ACC112 (cell line): ENCODE measurements around the gene FAM90A1.
"Not testable (repeated sequence)": the region's sequence is repeated elsewhere in the genome, so short reads cannot be mapped to it uniquely, and the experiment has no call there.

Source experiments
- H2AFZ ChIP-seq: fragments of 200-600 bp; sonication (generic); one replicate; pipeline ENCODE4 v1.6.0; 2017; ENCODE audit warnings: antibody characterized with exemption, low read length; ENCODE audit not compliant: unreplicated experiment
- H3K27ac ChIP-seq: fragments of 200-600 bp; sonication (generic); 2 replicates; pipeline ENCODE4 v1.5.1; 2014; ENCODE audit warnings: low read depth, mild to moderate bottlenecking, antibody characterized with exemption, low read length, moderate library complexity
- H3K27me3 ChIP-seq: fragments of 200-600 bp; sonication (generic); 2 replicates; pipeline ENCODE4 v1.6.1; 2014; ENCODE audit warnings: mild to moderate bottlenecking, antibody characterized with exemption, low read length, moderate library complexity, mixed read lengths; ENCODE audit not compliant: insufficient read depth
- H3K36me3 ChIP-seq: fragments of 200-600 bp; sonication (generic); 2 replicates; pipeline ENCODE4 v1.6.1; 2016; ENCODE audit warnings: mild to moderate bottlenecking, antibody characterized with exemption, low read length, moderate library complexity, mixed read lengths; ENCODE audit not compliant: insufficient read depth
- H3K4me1 ChIP-seq: fragments of 200-600 bp; sonication (generic); one replicate; pipeline ENCODE4 v1.6.1; 2016; ENCODE audit warnings: low read length, mixed read lengths; ENCODE audit not compliant: insufficient read depth, unreplicated experiment, control insufficient read depth
- H3K4me3 ChIP-seq: fragments of 200-600 bp; sonication (generic); 2 replicates; pipeline ENCODE4 v1.5.1; 2014; ENCODE audit warnings: mild to moderate bottlenecking, low read depth, low read length
- H3K79me2 ChIP-seq: fragments of 200-600 bp; sonication (generic); one replicate; pipeline ENCODE4 v1.6.0; 2016; ENCODE audit warnings: low read length; ENCODE audit not compliant: control insufficient read depth, unreplicated experiment, insufficient read depth

The FAM90A1 gene

DNA sequence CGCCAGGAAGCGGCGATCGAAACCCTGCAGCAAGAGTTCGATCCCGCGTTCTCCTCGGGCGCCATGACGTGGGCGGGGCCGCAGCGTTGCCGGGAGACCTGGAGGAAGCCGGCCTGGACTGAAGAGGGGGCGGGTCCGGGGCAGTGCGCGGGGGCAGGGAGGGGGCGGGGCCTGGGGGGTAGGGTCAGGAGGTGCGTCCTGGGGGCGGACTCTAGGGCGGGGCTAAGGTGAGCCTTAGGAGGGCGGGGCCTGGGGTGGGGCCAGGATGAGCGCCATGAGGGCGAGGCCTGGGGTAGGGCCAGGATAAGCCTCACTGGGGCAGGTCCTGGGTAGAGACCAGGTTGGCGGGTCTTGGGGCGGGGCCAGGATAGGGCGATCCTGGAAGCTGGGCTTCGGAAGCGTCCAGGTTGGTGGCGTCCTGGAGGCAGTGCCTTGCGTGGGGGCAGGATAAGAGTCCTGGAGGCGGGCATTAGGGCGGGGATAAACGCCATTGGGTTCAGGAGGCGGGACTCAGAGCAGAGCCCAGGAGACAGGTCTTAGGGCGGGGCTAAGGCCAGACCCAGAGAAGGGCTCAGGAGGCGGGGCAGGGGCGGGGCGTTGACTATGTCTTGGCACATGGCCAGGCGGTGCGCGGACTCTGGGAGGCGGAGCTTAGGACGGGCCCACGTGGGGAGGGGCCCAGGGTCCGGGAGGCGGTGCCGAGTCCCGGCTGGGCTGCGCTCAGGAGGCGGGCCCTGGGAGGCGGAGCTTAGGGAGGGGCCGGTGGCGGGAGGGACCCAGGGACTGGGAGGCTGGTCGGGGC, 15.7 kb upstream of the FAM90A1 start:
- not testable (repeated sequence) for H3K4me1 ChIP-seq, H3K27me3 ChIP-seq, H3K36me3 ChIP-seq, H3K79me2 ChIP-seq
- Histone ChIP-seq H3K4me3 (peak overlapping the region; percentile 98), H2AFZ (peak overlapping the region; percentile 93), H3K27ac (peak overlapping the region; percentile 83)

DNA sequence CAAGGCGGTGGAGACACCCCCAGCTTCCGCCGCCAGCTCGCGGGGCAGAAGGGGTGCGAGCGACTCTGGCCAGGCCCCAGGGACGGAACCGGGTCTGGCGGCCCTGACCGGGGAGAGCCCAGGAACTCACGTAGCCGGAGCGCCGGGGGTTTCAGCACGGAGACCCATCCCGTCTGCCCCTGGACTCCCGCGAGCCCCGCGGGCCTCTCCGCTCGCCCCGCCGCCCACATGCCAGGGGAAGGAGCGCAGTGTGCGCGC, 15.1 kb upstream of the FAM90A1 start:
- not testable (repeated sequence) for H3K36me3 ChIP-seq, H3K4me1 ChIP-seq, H3K79me2 ChIP-seq, H3K27me3 ChIP-seq
- H3K27ac ChIP-seq = peak overlapping the region; percentile 83
- H2AFZ ChIP-seq = peak overlapping the region; percentile 93
- H3K4me3 ChIP-seq = peak overlapping the region; percentile 98

DNA sequence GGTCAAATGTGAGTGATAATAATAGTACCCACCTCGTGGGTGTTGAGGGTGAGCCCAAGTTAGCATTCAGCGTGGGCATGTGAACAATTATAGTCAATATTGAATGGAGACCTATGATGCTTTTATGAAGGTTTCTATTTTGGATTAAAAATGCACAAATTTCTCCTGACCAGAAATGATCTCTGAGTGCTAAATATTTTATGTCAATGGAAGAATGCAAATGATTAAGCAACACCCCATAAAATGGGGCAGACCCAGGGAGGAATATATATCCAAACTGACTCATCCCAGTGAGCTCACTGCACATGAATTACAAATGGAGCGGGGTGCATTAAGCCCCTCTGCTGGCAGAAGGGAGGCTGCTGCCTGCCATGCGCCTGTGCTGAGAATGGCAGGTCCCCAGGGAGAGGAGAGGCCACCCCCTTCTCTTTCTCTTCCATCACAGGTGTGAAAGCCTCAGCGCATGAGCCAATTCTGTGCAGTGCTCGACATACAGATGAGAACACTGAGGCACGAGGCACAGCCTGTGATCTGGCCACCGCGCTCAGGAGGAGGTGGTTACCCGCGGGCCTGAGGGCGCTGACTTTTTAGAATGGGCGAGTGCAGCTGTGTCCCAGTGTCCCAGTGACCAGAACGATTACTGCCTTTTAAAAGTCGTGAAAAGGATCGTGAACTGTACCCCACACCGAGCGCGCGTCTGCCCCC, 14.7 kb upstream of the FAM90A1 start:
- Histone ChIP-seq H3K4me3 (peak overlapping the region; percentile 98), H2AFZ (peak overlapping the region; percentile 93), H3K27ac (peak overlapping the region; percentile 83)
- H3K4me1 ChIP-seq, H3K27me3 ChIP-seq, H3K79me2 ChIP-seq, H3K36me3 ChIP-seq: not testable (repeated sequence)

DNA sequence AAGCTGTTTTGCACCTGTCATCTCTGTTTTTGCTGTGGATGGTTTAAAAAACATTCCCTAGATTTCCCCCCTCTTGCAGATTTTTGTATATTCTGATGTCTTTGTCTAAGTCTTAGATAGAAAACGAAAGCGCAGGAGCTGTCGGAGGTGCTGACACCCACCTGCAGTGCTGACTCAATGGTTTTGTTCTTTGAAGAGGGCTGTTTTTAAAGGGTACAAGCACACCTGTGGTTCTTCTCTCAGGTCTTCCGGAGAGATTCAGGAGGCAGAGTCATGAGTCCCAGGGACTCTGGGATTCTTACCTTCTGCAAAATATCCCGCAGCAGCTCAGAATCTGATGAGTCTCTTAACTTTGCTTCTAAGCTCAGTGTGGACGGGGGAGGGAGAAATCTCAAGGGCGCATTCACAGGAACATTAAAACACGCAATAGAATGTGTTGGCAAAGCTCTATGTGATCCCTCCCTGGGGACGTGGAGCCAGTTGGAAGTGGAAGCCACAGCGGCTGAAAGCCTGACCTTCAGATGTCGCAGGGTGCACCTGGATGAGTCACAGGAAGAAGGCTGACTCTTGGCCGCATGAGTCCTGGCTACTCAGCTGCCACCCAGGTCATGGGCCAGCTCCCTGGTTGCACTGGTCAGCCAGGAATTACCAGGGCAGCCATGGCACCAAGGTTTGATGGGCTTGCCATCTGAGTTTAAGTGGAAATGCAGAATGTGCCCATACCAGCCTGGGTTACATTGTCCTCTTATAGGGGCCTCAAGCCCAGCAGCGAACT, 13.1 kb upstream of the FAM90A1 start:
- not testable (repeated sequence) for H3K4me3 ChIP-seq, H3K27me3 ChIP-seq, H3K4me1 ChIP-seq, H3K27ac ChIP-seq, H3K79me2 ChIP-seq, H2AFZ ChIP-seq, H3K36me3 ChIP-seq

DNA sequence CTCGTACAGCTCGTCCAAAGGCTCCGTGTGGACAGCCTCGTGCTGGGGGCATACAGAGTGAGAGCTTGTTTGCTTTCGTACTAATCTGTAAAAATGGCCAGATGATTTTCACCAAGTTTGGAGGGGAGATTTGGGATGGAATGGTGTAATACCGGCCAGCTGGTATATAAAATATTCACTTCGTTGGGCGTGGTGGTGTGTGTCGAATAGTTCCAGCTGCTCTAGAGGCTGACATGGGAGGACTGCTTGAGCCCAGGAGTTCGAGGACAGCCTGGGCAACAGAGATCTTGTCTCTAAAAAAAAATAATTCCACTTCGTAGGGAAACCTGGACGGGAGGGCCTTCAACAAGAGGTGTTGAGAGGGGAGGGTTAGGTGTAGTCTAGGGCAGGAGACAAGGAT, 9.6 kb upstream of the FAM90A1 start:
- H3K36me3 ChIP-seq, H3K4me1 ChIP-seq, H3K4me3 ChIP-seq, H3K27ac ChIP-seq, H2AFZ ChIP-seq, H3K27me3 ChIP-seq, H3K79me2 ChIP-seq: not testable (repeated sequence)

DNA sequence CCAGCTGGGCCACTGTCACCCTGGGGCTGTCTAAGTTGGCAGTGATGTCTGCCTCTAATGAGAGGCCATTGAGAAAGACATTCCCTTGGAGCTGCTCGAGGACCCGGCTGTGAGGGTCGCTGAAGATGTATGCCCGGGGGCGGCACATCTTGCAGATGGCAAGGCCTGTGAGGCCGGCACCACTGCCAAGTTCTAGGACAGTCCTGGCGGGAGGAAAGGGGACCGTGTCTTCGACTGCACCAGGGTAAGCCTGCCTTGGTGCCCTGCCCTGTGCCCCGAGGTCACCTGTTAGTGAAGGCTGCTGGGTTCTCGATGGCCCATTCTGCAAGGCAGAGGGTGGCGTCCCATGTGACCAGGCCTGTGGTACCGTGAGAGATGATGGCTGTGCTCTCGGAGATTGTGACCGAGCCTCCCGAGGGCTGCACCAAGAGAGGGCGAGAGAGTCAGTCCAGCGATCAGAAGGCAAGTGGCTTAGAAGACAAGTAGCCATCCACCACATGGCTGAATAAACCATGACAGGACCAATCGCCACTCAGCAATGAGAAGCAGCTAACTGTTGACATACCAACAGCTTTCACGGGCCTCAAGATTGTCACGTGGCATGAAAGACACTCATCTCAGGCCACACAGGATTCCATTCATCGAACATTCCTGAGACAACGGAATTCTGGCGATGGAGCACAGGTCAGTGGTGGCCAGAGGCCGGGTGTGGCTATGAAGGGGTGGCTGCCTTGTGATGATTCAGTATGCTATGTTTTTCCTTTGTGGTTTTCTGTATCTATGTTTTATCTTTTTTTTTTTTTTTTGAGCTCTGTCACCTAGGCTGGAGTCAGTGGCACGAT, 8.1 kb upstream of the FAM90A1 start:
- H3K4me3 ChIP-seq, H3K27me3 ChIP-seq, H3K36me3 ChIP-seq, H3K4me1 ChIP-seq, H3K27ac ChIP-seq, H2AFZ ChIP-seq, H3K79me2 ChIP-seq: not testable (repeated sequence)

DNA sequence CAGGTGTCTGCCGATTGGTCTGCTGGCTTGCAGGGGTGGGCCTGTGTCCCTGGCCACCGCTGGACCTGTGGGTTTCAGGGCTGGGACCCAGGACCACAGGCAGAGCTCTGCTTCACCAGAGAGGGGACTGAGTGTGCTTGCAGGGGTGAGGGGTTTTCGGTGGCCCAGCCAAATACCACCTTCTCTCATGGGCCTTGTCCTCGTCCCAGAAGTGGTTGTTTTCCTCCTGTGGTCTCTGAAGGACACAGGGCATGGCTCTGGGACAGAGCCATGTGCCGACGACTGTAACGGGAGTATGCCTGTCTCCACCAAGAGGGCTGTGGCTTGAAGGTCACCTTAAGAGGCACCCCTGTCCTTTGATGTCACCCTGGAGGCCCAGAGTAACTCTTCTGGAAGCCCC, 7.3 kb upstream of the FAM90A1 start:
- H3K79me2 ChIP-seq, H3K36me3 ChIP-seq, H3K4me3 ChIP-seq, H3K4me1 ChIP-seq, H3K27me3 ChIP-seq, H2AFZ ChIP-seq, H3K27ac ChIP-seq: not testable (repeated sequence)

DNA sequence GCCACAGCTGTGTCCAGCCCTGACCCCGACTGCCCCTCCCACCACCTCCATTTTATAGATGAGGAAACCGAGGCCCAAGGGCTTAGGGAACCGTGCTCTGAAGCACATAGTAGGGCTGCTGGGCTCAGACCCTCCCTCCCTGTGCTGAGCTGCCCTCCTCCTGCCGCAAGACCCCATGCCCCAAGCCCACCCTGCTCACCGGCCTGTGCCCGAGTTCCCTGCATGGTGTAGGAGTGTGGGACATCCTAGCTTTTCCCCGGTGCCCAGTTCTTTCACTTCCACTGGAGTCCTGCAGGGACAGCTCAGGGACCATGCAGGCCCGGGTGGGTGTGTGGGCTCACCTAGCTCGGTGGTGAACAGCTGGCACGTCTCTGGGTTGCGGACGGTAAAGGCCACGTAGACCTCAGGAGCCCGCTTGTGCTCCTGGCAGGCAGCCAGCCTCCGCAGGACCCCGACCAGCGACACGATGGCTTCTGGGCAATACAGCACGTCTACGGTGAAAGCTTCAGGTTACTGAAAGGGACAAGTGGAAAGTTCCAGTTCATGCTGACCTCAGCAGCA, 6.6 kb upstream of the FAM90A1 start:
- not testable (repeated sequence) for H3K36me3 ChIP-seq, H3K79me2 ChIP-seq, H3K4me3 ChIP-seq, H3K27ac ChIP-seq, H2AFZ ChIP-seq, H3K4me1 ChIP-seq, H3K27me3 ChIP-seq

DNA sequence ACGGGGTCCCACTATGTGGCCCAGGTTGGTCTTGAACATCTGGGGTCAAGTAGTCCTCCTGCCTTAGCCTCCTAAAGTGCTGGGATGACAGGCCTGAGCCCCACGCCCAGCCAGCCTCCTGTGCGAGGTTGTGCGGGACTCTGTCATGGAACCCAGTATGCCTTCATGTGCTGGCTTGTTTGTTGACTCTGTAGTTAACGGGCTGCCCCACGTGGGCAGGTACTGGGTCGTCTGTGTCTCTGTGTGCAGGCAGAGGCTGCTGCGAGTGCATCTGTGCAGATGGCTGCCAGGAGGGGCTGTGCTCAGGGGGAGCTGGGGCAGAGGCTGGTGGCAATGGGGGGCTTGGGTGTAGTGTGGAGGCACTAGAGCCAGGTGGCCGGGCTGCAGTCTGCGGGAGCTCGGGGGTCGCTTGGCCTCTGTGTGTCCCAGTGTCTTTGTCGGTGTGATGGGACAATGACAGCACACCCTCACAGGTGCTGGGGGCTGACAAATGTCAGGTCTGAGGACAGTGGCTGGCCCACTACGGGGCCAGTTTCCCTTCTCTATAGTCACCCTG, 6.0 kb upstream of the FAM90A1 start:
- not testable (repeated sequence) for H3K27me3 ChIP-seq, H3K27ac ChIP-seq, H3K79me2 ChIP-seq, H2AFZ ChIP-seq, H3K4me3 ChIP-seq, H3K36me3 ChIP-seq, H3K4me1 ChIP-seq
